MM.1S (cell line): Measurements from ENCODE around the gene JCHAIN.

ENCODE experiments used
- DNase-seq: peaks from one replicate; pipeline ENCODE4 v3.0.0-alpha.2; 2015
- H2AFZ ChIP-seq: fragments of 300-600 bp; sonication (generic); 2 replicates; pipeline ENCODE4 v1.6.0; 2016; ENCODE audit warnings: antibody characterized with exemption, low read length
- H3F3A ChIP-seq: fragments of 300-600 bp; sonication (generic); 2 replicates; pipeline ENCODE4 v1.6.1; 2016; ENCODE audit warnings: mild to moderate bottlenecking, antibody characterized with exemption, low read length, moderate library complexity, mixed read lengths; ENCODE audit not compliant: insufficient read depth
- H3K27ac ChIP-seq: fragments of 300-600 bp; sonication (generic); 2 replicates; pipeline ENCODE4 v1.5.1; 2016; ENCODE audit warnings: mild to moderate bottlenecking, low read length
- H3K27me3 ChIP-seq: fragments of 300-600 bp; sonication (generic); replicated peaks from 2 replicates; pipeline ENCODE4 v1.6.0; 2016; ENCODE audit warnings: low read length; ENCODE audit not compliant: insufficient read depth
- H3K36me3 ChIP-seq: fragments of 300-600 bp; sonication (generic); replicated peaks from 2 replicates; pipeline ENCODE4 v1.6.1; 2016; ENCODE audit warnings: mild to moderate bottlenecking, low read length, mixed read lengths; ENCODE audit not compliant: insufficient read depth
- H3K4me1 ChIP-seq: fragments of 300-600 bp; sonication (generic); 2 replicates; pipeline ENCODE4 v1.6.1; 2016; ENCODE audit warnings: low read length, mixed read lengths
- H3K4me2 ChIP-seq: fragments of 300-600 bp; sonication (generic); 2 replicates; pipeline ENCODE4 v1.6.0; 2016; ENCODE audit warnings: low read depth, low read length
- H3K4me3 ChIP-seq: fragments of 300-600 bp; sonication (generic); 2 replicates; pipeline ENCODE4 v1.5.1; 2016; ENCODE audit warnings: low read length, mixed read lengths
- H3K79me2 ChIP-seq: fragments of 300-600 bp; sonication (generic); 2 replicates; pipeline ENCODE4 v1.6.1; 2016; ENCODE audit warnings: mixed run types, low read length, mixed read lengths
- H3K9ac ChIP-seq: fragments of 300-600 bp; sonication (generic); 2 replicates; pipeline ENCODE4 v1.6.1; 2016; ENCODE audit warnings: low read length, mixed read lengths
- H3K9me2 ChIP-seq: fragments of 300-600 bp; sonication (generic); replicated peaks from 2 replicates; pipeline ENCODE4 v1.6.1; 2016; ENCODE audit warnings: mild to moderate bottlenecking, low read length, mixed read lengths; ENCODE audit not compliant: insufficient read depth
- H3K9me3 ChIP-seq: fragments of 300-600 bp; sonication (generic); replicated peaks from 2 replicates; pipeline ENCODE4 v1.6.1; 2016; ENCODE audit warnings: mild to moderate bottlenecking, low read length, mixed read lengths; ENCODE audit not compliant: insufficient read depth
- H4K20me1 ChIP-seq: fragments of 300-600 bp; sonication (generic); 2 replicates; pipeline ENCODE4 v1.6.1; 2016; ENCODE audit warnings: mild to moderate bottlenecking, low read length, moderate library complexity, mixed read lengths; ENCODE audit not compliant: insufficient read depth
- CTCF ChIP-seq: fragments of 300-600 bp; sonication (generic); IDR thresholded peaks from 2 replicates; pipeline ENCODE4 v1.5.1; 2016; ENCODE audit warnings: antibody characterized with exemption, low read length, mixed read lengths
- EZH2 ChIP-seq: fragments of 300-600 bp; sonication (generic); optimal IDR thresholded peaks from 2 replicates; pipeline ENCODE3; 2017; ENCODE audit warnings: low read depth, mild to moderate bottlenecking, antibody characterized with exemption, low read length, mixed read lengths
- EZH2phosphoT487 ChIP-seq: fragments of 300-600 bp; sonication (generic); IDR thresholded peaks from 2 replicates; pipeline ENCODE4 v1.6.1; 2018; ENCODE audit warnings: antibody characterized with exemption, low read length

JCHAIN gene

GRCh38 chr4:70624226-70624793 lies 42.0 kb downstream of the JCHAIN start:
- no peaks in the 10 kb centered on the region for H3K27me3 ChIP-seq
- H3F3A ChIP-seq: peaks cover 7% of the 10 kb centered on the region
- no peak overlapping the region for H2AFZ ChIP-seq
- no peak overlapping the region for H3K9ac ChIP-seq
- H4K20me1 ChIP-seq: no peaks in the 10 kb centered on the region
- no peak overlapping the region for H3K4me2 ChIP-seq
- no peaks in the 10 kb centered on the region for H3K36me3 ChIP-seq
- TF ChIP-seq CTCF (no peak), EZH2phosphoT487 (no peak), EZH2 (no peak)
- H3K4me1 ChIP-seq: no peaks in the 10 kb centered on the region
- no peaks in the 10 kb centered on the region for H3K9me3 ChIP-seq
- H3K4me3 ChIP-seq: no peak overlapping the region
- no peaks in the 10 kb centered on the region for H3K9me2 ChIP-seq
- DNase-seq: no peak
- no peak overlapping the region for H3K27ac ChIP-seq
- H3K79me2 ChIP-seq: no peaks in the 10 kb centered on the region

GRCh38 chr4:70623323-70623722 lies 43.0 kb downstream of the JCHAIN start:
- H3F3A ChIP-seq: peaks cover 7% of the 10 kb centered on the region
- H3K27me3 ChIP-seq: no peaks in the 10 kb centered on the region
- H3K79me2 ChIP-seq: no peaks in the 10 kb centered on the region
- H3K4me2 ChIP-seq: no peak overlapping the region
- no peak for TF ChIP-seq EZH2
- no peak for TF ChIP-seq CTCF
- no peak for TF ChIP-seq EZH2phosphoT487
- H3K4me1 ChIP-seq: no peaks in the 10 kb centered on the region
- no peaks in the 10 kb centered on the region for H4K20me1 ChIP-seq
- H3K9me2 ChIP-seq: no peaks in the 10 kb centered on the region
- no peak overlapping the region for H3K9ac ChIP-seq
- no peaks in the 10 kb centered on the region for H3K36me3 ChIP-seq
- H3K9me3 ChIP-seq: no peaks in the 10 kb centered on the region
- DNase-seq: no peak
- no peak overlapping the region for H3K27ac ChIP-seq
- H2AFZ ChIP-seq: no peak overlapping the region
- no peak overlapping the region for H3K4me3 ChIP-seq

- DNase-seq: no peak
- no peaks in the 10 kb centered on the region for H3K4me1 ChIP-seq
- no peak overlapping the region for H2AFZ ChIP-seq
- H3K36me3 ChIP-seq: no peaks in the 10 kb centered on the region
- H3K27ac ChIP-seq: no peak overlapping the region
- no peaks in the 10 kb centered on the region for H3K79me2 ChIP-seq
- no peaks in the 10 kb centered on the region for H3K9me2 ChIP-seq
- TF ChIP-seq EZH2phosphoT487 (no peak), EZH2 (no peak), CTCF (no peak)
- H3F3A ChIP-seq: peaks cover 7% of the 10 kb centered on the region
- H3K9me3 ChIP-seq: no peaks in the 10 kb centered on the region
- no peak overlapping the region for H3K4me3 ChIP-seq
- no peaks in the 10 kb centered on the region for H4K20me1 ChIP-seq
- no peaks in the 10 kb centered on the region for H3K27me3 ChIP-seq
- H3K9ac ChIP-seq: no peak overlapping the region
- no peak overlapping the region for H3K4me2 ChIP-seq
Measured at GRCh38 chr4:70619778-70620177, 46.5 kb downstream of the JCHAIN start.
